HCT116 (cell line): ENCODE measurements around the gene MYLIP. TPM values are rescaled to one million over a fixed set of nuclear protein-coding genes. Genes with fewer than 3 reads are reported as not detected.

Experiments used
- ATAC-seq: fragments of 200-7000 bp; cut with Tn5 transposase; 2 replicates; pipeline ENCODE4 v1.9.1; 2020; ENCODE audit warnings: mild to moderate bottlenecking, moderate library complexity
- BruUV-seq: library from RNA; stranded (reverse); fragments of 400-500 nt; replicated peaks from 2 replicates; lab custom pipeline; 2021; lab: Mats Ljungman, UMichigan
- CTCF ChIA-PET: fragments of 300-600 bp; sonication (Branson Sonifier 250); formaldehyde crosslinking; loops from one replicate; lab custom pipeline; 2021; ENCODE audit warnings: antibody characterized with exemption; lab: Charles Lee
- POLR2A ChIA-PET: fragments of 300-600, 350-600 bp; sonication (Branson Sonifier 250); formaldehyde crosslinking; loops from one replicate; lab custom pipeline; 2021; ENCODE audit warnings: antibody characterized with exemption; lab: Charles Lee
- RAD21 ChIA-PET, 2 experiments: fragments of 300-600 bp; sonication (Branson Sonifier 250); formaldehyde crosslinking; loops; one replicate each; lab custom pipeline; 2023; ENCODE audit warnings: low total read pairs in 2 of 2; ENCODE audit not compliant: uncharacterized antibody in 2 of 2, unreplicated experiment in 2 of 2, low non-redundant PET in 1 of 2; lab: Charles Lee
- DNase-seq: peaks from one replicate; pipeline ENCODE4 v3.0.0-alpha.2; 2010; ENCODE audit warnings: low read depth, low spot score
- H2AFZ ChIP-seq: fragments of 200-600 bp; shearing (Covaris generic), sonication (generic); 2 replicates; pipeline ENCODE4 v1.6.1; 2017; ENCODE audit warnings: low read depth, mixed run types, mixed read lengths, antibody characterized with exemption, low read length; ENCODE audit not compliant: poor library complexity, severe bottlenecking
- H3K27ac ChIP-seq: 2 replicates; pipeline ENCODE4 v1.5.1; 2012; ENCODE audit warnings: low read depth, low read length
- H3K27me3 ChIP-seq: fragments of 200-600 bp; sonication (generic); 2 replicates; pipeline ENCODE4 v1.6.1; 2016; ENCODE audit warnings: mixed run types, low read length, mixed read lengths; ENCODE audit not compliant: insufficient read depth
- H3K36me3 ChIP-seq, 2 experiments: fragments of 200-500 bp in 1 of 2; fragments of 200-600 bp in 1 of 2; sonication (Bioruptor generic) in 1 of 2; sonication (generic) in 1 of 2; 2 replicates each; pipeline versions ENCODE4 v1.5.1 to v1.6.1; 2014 to 2016; ENCODE audit warnings: low read length in 2 of 2, inconsistent platforms in 1 of 2, mixed read lengths in 1 of 2, mixed run types in 1 of 2; ENCODE audit not compliant: insufficient read depth in 2 of 2, control insufficient read depth in 1 of 2
- H3K4me1 ChIP-seq, 2 experiments: fragments of 200-600 bp in 1 of 2; sonication (generic) in 1 of 2; 2 replicates each; pipeline versions ENCODE4 v1.5.1 to v1.6.1; 2012 to 2017; ENCODE audit warnings: low read length in 2 of 2, inconsistent platforms in 1 of 2, mild to moderate bottlenecking in 1 of 2, mixed read lengths in 1 of 2, mixed run types in 1 of 2, moderate library complexity in 1 of 2; ENCODE audit not compliant: insufficient read depth in 2 of 2, control insufficient read depth in 1 of 2
- H3K4me2 ChIP-seq: fragments of 200-600 bp; sonication (generic); 2 replicates; pipeline ENCODE4 v1.6.1; 2017; ENCODE audit warnings: mixed run types, low read length, mixed read lengths
- H3K4me3 ChIP-seq, 2 experiments: fragments of 200-600 bp in 1 of 2; sonication (generic) in 1 of 2; replicated peaks in 1 of 2; 2 replicates each; pipeline ENCODE4 v1.5.1; 2011 to 2016; ENCODE audit warnings: low read length in 2 of 2, control low read depth in 1 of 2, low read depth in 1 of 2, mild to moderate bottlenecking in 1 of 2, mixed read lengths in 1 of 2, mixed run types in 1 of 2
- H3K79me2 ChIP-seq: fragments of 200-600 bp; sonication (generic); 2 replicates; pipeline ENCODE4 v1.6.1; 2017; ENCODE audit warnings: mild to moderate bottlenecking, mixed run types, low read length, moderate library complexity, mixed read lengths; ENCODE audit not compliant: insufficient read depth
- H3K9ac ChIP-seq: fragments of 200-600 bp; sonication (generic); 2 replicates; pipeline ENCODE4 v1.6.1; 2016; ENCODE audit warnings: low read length, mixed read lengths
- H3K9me2 ChIP-seq: fragments of 200-600 bp; sonication (generic), shearing (Covaris generic); 2 replicates; pipeline ENCODE4 v1.6.1; 2017; ENCODE audit warnings: mixed run types, mild to moderate bottlenecking, moderate library complexity; ENCODE audit not compliant: insufficient read depth
- H3K9me3 ChIP-seq, 2 experiments: fragments of 200-500 bp in 1 of 2; fragments of 200-600 bp in 1 of 2; sonication (Bioruptor generic) in 1 of 2; sonication (generic) in 1 of 2; 2 replicates each; pipeline ENCODE4 v1.6.1; 2014 to 2017; ENCODE audit warnings: low read length in 2 of 2, mixed read lengths in 2 of 2, inconsistent platforms in 1 of 2, low read depth in 1 of 2, mild to moderate bottlenecking in 1 of 2, mixed run types in 1 of 2, moderate library complexity in 1 of 2; ENCODE audit not compliant: control insufficient read depth in 1 of 2, insufficient read depth in 1 of 2
- H4K20me1 ChIP-seq: fragments of 200-600 bp; sonication (generic), shearing (Covaris generic); 2 replicates; pipeline ENCODE4 v1.6.1; 2017; ENCODE audit warnings: mixed run types, mild to moderate bottlenecking, moderate library complexity; ENCODE audit not compliant: insufficient read depth
- CBX3 ChIP-seq: IDR thresholded peaks from 2 replicates; pipeline ENCODE4 v1.6.1; 2012; ENCODE audit warnings: low read depth
- CEBPB ChIP-seq: IDR thresholded peaks from 2 replicates; pipeline ENCODE4 v1.6.1; 2012; ENCODE audit warnings: low read depth
- ELF1 ChIP-seq: IDR thresholded peaks from 2 replicates; pipeline ENCODE4 v1.6.1; 2012; ENCODE audit warnings: low read depth, borderline replicate concordance
- EZH2phosphoT487 ChIP-seq: fragments of 200-600 bp; IDR thresholded peaks from 2 replicates; pipeline ENCODE4 v1.6.1; 2018; ENCODE audit warnings: antibody characterized with exemption, borderline replicate concordance
- FOSL1 ChIP-seq: IDR thresholded peaks from 2 replicates; pipeline ENCODE4 v1.6.1; 2012; ENCODE audit warnings: low read depth
- JUND ChIP-seq: IDR thresholded peaks from 2 replicates; pipeline ENCODE4 v1.6.1; 2012
- POLR2AphosphoS5 ChIP-seq: IDR thresholded peaks from 2 replicates; pipeline ENCODE4 v1.6.1; 2011; ENCODE audit warnings: mild to moderate bottlenecking, low read depth, low read length, moderate library complexity
- RAD21 ChIP-seq: IDR thresholded peaks from 2 replicates; pipeline ENCODE4 v1.6.1; 2012; ENCODE audit warnings: low read depth, mild to moderate bottlenecking
- SIN3A ChIP-seq: IDR thresholded peaks from 2 replicates; pipeline ENCODE4 v1.6.1; 2012; ENCODE audit warnings: low read depth
- SP1 ChIP-seq: IDR thresholded peaks from 2 replicates; pipeline ENCODE4 v1.6.1; 2012; ENCODE audit warnings: low read depth
- TCF7L2 ChIP-seq: IDR thresholded peaks from 2 replicates; pipeline ENCODE4 v1.7.0; 2011; ENCODE audit warnings: borderline replicate concordance, inconsistent platforms; ENCODE audit not compliant: insufficient read depth, insufficient read length; ENCODE audit errors: extremely low read depth
- intact Hi-C: fragments of 100-400 bp; cut with micrococcal nuclease; formaldehyde crosslinking; loops from 2 replicates; pipeline ENCODE4 v1.10.0; 2022
- total RNA-seq: library from RNA; stranded (reverse); gene quantifications from one replicate; pipeline ENCODE4 v1.2.1, GENCODE V29; 2021; ENCODE audit not compliant: unreplicated experiment
- TF ChIP-seq, protein P1 (sequence below): IDR thresholded peaks from 2 replicates; pipeline ENCODE4 v1.6.1; 2011; ENCODE audit warnings: mild to moderate bottlenecking, low read length, moderate library complexity; ENCODE audit not compliant: insufficient replicate concordance; ENCODE audit errors: extremely low read depth
- TF ChIP-seq, protein P2 (sequence below): IDR thresholded peaks from 2 replicates; pipeline ENCODE4 v1.6.1; 2012
- TF ChIP-seq, protein P3 (sequence below), 3 experiments: fragments of 200-600 bp in 1 of 3; sonication (generic) in 1 of 3; IDR thresholded peaks in 2 of 3; conservative IDR thresholded peaks in 1 of 3; 2 replicates each; pipeline ENCODE4 v1.5.1; 2012 to 2017; ENCODE audit warnings: low read depth in 2 of 3, low read length in 2 of 3, antibody characterized with exemption in 1 of 3, borderline replicate concordance in 1 of 3, control low read depth in 1 of 3, mild to moderate bottlenecking in 1 of 3, mixed read lengths in 1 of 3, mixed run types in 1 of 3, moderate library complexity in 1 of 3; ENCODE audit not compliant: insufficient read depth in 1 of 3

The MYLIP gene
- total RNA-seq, 1 experiment from 2014 or later = 10.6 TPM

DNA sequence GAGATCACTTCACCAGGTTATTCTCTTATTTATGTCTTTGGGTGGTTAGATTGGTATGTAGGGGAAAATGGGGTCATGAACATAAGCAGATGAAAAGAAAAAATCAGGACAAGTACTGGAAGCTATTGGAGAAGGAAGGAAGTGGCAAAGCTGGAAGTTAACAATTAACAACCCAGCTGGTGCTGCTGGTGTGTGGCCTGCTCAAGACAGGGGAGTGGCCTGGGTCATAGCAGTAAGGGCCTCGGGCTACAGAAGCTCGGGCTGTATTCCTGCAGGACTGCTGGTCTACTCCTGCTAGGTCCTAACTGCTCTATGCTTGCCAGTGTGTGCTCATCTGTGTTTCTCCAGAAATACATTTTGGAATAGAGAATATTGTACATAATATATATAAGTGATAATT is 19.6 kb downstream of the MYLIP start:
- ChIA-PET RAD21 (no interaction called here), POLR2A (no interaction called here), CTCF (no interaction called here)
- no peak overlapping the region for H2AFZ ChIP-seq
- no peaks in the 10 kb centered on the region for H3K4me1 ChIP-seq
- TF ChIP-seq CBX3 (no peak), RAD21 (no peak), POLR2AphosphoS5 (no peak), SP1 (no peak), JUND (no peak), ELF1 (no peak), FOSL1 (no peak), TCF7L2 (no peak), SIN3A (no peak), CEBPB (no peak), EZH2phosphoT487 (no peak)
- TF ChIP-seq, protein P1, sequence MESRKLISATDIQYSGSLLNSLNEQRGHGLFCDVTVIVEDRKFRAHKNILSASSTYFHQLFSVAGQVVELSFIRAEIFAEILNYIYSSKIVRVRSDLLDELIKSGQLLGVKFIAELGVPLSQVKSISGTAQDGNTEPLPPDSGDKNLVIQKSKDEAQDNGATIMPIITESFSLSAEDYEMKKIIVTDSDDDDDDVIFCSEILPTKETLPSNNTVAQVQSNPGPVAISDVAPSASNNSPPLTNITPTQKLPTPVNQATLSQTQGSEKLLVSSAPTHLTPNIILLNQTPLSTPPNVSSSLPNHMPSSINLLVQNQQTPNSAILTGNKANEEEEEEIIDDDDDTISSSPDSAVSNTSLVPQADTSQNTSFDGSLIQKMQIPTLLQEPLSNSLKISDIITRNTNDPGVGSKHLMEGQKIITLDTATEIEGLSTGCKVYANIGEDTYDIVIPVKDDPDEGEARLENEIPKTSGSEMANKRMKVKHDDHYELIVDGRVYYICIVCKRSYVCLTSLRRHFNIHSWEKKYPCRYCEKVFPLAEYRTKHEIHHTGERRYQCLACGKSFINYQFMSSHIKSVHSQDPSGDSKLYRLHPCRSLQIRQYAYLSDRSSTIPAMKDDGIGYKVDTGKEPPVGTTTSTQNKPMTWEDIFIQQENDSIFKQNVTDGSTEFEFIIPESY = no peak
- TF ChIP-seq, protein P2, sequence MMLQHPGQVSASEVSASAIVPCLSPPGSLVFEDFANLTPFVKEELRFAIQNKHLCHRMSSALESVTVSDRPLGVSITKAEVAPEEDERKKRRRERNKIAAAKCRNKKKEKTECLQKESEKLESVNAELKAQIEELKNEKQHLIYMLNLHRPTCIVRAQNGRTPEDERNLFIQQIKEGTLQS = no peak
- TF ChIP-seq, protein P3, sequence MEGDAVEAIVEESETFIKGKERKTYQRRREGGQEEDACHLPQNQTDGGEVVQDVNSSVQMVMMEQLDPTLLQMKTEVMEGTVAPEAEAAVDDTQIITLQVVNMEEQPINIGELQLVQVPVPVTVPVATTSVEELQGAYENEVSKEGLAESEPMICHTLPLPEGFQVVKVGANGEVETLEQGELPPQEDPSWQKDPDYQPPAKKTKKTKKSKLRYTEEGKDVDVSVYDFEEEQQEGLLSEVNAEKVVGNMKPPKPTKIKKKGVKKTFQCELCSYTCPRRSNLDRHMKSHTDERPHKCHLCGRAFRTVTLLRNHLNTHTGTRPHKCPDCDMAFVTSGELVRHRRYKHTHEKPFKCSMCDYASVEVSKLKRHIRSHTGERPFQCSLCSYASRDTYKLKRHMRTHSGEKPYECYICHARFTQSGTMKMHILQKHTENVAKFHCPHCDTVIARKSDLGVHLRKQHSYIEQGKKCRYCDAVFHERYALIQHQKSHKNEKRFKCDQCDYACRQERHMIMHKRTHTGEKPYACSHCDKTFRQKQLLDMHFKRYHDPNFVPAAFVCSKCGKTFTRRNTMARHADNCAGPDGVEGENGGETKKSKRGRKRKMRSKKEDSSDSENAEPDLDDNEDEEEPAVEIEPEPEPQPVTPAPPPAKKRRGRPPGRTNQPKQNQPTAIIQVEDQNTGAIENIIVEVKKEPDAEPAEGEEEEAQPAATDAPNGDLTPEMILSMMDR (IDR thresholded peaks at IDR 0.05 in 2 of 3, conservative IDR thresholded peaks at IDR 0.05 in 1 of 3; ENCODE audit: borderline replicate concordance in 1 of 3, insufficient read depth in 1 of 3, low read depth in 2 of 3, low read length in 2 of 3) = no peak
- H3K9me3 ChIP-seq = no peaks in the 10 kb centered on the region
- DNase-seq = no peak
- H3K4me2 ChIP-seq = no peak overlapping the region
- intact Hi-C loops = no loop called here
- H3K9ac ChIP-seq = no peak overlapping the region
- H4K20me1 ChIP-seq = no peaks in the 10 kb centered on the region
- H3K27ac ChIP-seq = no peak overlapping the region
- H3K36me3 ChIP-seq = peaks cover 18 to 32% of the 10 kb centered on the region in 2 experiments; a peak in 3 of 4 replicates
- no peak overlapping the region for H3K4me3 ChIP-seq
- BruUV-seq = no TSS peak
- H3K27me3 ChIP-seq = no peaks in the 10 kb centered on the region
- ATAC-seq = no peak
- no peaks in the 10 kb centered on the region for H3K79me2 ChIP-seq
- H3K9me2 ChIP-seq = no peaks in the 10 kb centered on the region
